Activated T-cell treated with anti-CD3 and anti-CD28 coated beads for 48 hours (primary cell): ENCODE results near the gene EPC1.
"Not testable (repeated sequence)": the region's sequence is repeated elsewhere in the genome, so short reads cannot be mapped to it uniquely, and the experiment has no call there.

ENCODE experiments used
- DNase-seq: peaks from one replicate; pipeline ENCODE4 v3.0.0-alpha.2; 2020; ENCODE audit warnings: low read depth

Gene EPC1

DNA sequence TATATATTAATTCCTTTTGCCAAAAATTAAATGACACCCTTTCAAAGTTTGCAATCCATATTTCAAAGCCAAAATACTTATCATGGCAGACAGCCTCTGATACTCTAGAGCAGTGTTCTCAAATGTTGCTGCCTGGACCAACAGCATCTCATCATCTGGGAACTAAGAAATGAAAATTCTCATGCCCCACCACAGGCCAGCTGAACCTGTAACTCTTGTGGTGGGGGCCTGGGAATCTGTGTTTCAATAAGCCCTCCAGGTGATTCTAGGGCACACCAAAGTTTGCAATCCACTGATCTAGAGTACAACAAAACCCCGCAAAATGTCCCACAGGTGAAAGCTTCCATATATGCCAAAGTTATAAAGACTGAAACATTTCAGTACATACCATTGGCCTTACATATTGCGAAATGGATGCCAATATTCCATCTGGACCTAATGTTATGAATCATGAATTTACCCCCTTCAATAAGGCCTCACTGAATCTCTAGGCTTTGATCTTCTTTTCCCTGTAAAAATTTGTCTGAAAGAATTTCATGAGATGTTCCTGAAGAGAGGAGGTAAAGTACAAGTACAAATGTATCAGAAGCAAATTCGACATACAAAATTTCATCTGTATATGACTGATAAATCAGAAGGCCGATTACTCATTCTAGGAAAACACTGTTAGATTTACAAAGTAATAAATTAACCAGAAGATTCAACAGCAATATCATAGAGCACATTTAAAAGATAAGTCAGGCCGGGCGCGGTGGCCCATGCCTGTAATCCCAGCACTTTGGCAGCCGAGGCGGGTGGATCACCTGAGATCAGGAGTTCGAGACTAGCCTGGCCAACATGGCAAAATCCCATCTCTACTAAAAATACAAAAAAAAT, 25.3 kb upstream of the EPC1 start:
- DNase-seq = no peak

DNA sequence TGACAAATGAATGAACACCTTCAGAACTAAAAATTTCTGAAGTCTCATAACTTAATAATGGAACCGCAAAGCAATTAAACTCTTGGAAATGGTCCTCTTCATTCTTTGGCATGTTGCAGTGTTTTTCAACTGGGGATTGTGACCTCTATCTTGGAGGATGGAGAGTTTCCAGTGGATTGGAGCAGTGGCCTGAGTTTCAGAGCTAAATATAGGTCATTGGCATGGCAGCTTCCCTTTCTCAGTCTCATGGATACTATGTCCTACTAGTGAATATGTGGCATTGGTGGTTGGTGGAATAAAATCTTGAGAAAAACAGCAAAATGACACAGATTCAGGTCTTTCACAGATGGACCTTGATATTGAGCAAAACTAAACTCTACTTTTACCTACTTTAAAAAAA, 24.1 kb upstream of the EPC1 start:
- no peak for DNase-seq

DNA sequence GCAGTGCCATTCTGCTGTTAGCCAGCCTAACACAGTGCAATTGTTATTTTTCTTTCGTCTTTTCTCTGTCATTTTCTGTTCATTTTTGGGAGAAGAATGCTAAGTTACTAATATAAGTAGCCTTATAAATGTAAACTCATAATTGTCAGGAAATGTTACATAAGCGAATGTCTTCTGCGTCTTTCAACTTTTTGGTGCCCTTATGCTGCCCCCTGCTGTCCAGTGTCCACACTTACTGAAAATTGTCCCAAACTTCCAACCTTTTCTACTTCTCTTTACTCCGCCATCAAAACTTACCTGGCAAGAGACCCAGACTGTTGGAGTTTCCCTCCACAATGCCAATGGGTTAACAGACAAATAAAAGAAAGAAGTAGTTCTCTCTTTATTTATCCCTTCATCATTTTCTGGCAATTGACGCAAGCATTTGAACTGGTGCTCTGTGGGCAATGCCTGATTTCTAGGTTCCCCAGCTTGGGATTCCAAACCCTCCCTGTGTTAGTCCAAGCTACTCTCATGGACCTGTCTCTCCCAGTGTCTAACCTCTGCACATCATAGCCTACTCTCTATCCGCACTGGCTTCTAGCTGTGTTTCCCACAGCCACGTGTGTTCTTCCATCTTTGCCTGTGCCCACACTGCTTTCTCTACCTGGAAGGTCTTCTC, 21.0 kb upstream of the EPC1 start:
- DNase-seq = peak; percentile 51

DNA sequence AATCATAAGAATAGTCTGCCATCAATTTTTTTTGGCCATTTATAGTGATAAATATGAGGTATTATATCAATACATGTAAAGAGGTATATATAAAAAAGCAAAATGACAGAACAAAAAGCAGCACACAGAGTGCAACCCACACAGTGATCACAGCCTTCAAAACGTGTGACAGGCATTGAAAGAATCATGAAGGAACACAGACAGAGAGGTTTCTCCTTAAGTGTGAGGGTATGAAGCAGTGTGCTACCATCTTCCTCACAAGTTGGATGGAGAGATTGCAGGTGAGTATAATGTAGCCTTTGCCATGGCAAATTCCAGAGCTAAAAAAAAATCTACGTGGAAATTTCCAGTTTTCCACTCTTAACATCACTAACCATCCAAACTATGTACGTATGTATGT, 19.6 kb upstream of the EPC1 start:
- no peak for DNase-seq

DNA sequence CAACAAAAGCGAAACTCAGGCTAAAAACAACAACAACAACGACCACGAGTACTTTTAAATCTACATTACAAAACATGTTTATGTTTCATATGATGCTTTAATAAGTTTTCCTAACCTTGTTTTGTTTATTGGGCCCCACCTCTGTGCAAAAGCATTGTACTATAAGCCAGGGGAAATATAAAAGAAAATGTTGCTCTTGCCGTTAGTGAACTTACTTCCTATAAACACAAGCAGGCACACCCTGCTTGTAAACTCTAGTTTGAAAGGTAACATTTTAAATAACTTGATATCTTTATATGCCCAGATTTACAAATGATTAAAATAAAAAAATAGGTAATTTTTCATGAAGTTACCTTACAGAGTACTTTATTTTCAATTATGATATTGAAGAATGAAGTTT, 19.2 kb upstream of the EPC1 start:
- DNase-seq = no peak

DNA sequence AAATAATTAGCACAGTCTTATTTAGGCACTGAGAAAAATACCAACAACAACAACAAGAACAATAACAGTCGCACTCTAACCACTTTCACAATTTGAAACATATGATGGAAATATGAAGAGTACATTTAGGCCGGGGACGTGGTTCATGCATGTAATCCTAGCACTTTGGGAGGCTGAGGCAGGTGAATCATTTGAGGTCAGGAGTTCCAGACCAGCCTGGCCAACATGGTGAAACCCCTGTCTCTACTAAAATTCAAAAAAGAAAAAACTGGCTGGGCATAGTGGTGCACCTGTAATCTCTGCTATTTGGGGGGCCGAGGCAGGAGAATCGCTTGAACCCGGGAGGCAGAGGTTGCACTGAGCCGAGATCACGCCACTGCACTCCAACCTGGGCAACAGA, 18.4 kb upstream of the EPC1 start:
- not testable (repeated sequence) for DNase-seq

DNA sequence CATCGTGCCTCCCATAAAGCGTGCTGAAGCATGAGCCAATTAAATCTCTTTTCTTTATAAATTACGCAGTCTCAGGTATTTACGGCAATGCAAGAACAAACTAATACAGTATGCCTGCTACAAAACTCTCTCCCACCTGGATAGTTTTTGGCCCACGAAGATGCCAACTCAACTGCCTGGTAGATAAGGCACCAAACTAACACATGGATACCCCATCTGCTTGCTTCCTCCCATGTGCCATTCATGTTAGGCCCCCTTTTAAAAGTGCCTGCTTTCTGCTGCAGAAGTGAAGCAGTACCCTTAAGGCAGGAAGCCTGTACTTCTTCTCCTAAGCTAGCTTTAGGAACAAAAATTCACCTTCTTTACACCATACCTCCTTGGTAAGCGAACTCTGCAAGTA, 15.6 kb upstream of the EPC1 start:
- DNase-seq = no peak

DNA sequence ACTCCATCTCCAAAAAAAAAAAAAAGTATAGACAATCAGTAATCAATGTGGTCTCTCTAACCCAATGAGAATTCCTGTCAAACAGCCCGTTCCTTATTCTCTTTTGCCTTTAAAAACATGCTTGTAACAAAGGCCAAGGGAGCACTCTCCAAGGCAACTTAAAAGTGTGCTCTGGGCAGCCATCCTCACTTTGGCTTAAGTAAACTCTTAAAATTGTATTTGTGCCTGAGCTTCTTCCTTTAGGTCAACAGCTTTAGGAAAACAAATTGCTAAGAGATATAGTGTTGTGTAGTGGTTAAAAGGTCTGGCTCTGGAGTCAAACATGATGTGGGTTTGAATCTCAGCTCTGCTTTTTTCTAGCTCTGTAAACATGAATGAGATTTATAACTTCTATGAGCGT, 13.9 kb upstream of the EPC1 start:
- DNase-seq = no peak

DNA sequence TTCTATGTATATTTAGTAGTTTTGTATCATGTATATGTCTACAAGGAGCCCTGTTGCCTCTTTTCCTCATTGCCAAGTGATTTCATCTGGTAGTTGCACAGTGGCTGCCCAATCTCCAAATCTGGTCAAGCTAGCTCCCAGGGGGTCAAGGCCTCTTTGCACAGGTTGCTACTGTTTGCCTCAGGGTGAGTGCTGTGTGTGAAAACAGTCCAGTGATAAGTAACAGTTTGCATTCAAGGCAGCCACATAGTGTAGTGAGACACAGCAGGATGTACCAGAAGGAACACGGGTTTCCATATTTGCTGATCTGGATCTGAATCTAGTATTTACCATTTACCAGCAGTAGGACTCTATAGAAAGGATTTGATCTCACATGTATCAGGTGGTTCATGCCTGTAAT, 13.3 kb upstream of the EPC1 start:
- DNase-seq = no peak

DNA sequence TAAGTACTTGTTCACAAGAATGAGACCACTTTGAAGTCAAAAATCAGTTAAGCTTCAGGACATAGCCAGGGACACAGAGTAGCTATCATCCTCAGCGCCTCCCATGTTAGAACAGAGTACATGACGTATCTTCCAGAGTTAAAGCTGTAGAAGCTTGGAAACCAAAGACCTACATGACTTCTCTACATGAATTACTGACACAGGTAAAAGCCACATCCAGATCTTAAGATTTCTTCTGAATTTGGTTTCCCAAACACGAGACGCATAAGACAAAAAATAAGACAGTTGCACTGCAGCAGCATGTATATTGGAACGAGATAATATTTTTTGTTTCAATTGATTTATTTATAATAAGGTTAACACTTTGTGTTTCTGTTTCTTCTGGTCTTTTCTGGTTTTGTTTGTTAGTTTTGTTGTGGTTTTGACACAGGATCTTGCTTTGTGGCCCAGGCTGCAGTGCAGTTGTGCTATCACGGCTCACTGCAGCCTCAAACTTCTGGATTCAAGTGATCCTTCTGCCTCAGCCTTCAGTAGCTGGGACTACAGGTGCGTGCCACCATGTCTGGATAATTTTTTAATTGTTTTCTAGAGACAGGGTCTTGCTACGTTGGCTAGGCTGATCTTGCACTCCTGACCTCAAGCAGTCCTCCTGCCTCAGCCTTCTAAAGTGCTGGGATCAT, 10.2 kb upstream of the EPC1 start:
- no peak for DNase-seq

DNA sequence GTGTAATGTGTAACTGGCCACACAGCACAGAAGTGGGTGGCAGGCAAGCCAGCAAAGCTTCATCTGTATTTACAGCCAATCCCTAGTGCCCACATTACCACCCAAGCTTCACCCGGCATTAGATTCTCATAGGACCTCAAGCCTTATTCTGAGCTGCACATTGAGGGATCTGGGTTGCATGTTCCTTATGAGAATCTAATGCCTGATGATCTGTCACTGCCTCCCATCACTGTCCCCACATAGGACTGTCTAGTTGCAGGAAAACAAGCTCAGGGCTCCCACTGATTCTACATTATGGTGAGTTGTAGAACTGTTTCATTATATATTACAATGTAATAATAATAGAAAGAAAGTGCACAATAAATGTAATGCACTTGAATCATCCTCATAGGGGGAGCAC, 7.7 kb upstream of the EPC1 start:
- not testable (repeated sequence) for DNase-seq

DNA sequence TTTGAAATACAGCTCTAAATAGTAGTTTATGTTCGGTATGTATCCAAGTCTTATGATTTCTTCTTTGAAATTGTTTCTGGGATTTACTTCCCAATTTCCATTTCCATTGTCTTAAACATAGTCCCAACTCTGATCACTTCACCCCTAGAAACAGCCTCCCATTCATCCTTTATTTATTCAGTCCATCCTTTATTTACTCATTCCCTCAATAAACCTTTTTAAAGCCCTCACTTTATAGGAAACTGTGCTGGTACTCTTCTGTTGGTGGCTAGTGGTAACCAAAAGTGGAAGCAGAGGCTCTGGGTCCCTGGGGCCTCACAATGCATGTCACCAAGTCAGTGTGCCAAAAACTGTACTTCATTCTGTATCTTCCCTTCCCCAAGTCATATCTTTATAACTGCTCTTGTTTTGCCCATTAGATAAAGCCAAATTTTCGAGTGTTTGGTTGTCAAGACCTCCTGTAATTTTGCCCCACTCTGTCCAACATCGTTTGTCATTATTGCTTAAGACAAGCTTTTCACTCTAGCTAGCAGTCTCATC, 3.9 kb upstream of the EPC1 start:
- DNase-seq = no peak

DNA sequence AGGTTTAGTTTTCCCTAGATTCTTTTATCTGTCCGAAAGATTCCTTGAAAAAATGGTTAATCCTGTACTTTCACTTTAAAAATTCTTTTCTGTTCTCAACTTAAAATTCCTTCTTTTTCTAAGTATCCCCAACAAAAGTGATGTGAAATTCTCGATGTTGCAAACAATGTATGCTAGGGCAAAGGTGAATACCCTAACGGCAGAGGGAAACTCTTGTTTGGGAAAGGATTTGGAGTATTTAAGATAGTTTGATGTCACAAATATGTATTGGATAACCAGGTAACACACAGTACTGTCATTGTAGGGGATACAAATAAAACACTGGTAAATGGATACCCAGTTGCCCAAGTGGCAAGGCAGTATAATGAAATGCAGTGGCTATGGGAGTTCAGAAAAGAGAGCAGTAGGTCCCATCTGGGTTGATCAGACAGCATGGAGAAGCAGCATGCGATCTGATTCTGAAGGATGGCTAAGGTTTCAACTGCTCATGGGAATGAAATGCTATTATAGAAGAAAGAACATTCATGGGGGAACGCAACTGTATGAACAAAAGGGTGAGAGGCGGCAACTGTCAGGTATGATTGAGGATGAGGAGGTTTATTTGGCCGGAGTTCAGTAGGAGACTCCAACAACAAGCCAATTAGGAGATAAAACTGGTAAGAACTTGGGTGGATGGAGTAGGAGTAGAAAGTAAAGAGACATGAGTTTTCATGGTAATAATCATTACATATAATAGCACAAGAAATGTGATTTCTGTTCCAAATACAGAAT, 3.2 kb upstream of the EPC1 start:
- DNase-seq = no peak

DNA sequence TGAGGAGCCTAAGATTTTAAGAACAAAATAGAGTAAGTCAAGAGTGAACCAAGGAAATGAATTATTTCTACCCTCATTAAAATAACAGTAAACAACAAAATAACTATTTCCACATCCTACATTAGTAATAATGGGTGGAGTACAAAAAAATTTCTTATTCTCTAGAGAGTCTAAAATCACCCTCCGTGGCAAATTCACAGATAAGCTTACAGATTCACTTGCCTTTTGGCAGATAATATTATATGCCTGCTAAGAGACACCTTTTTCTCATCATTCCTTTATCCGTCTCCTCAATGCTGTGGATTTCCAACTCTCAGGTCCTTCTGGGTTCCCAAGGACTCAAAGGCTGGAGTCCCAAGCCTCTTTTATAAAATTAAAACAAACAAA, 2.2 kb upstream of the EPC1 start:
- no peak for DNase-seq

DNA sequence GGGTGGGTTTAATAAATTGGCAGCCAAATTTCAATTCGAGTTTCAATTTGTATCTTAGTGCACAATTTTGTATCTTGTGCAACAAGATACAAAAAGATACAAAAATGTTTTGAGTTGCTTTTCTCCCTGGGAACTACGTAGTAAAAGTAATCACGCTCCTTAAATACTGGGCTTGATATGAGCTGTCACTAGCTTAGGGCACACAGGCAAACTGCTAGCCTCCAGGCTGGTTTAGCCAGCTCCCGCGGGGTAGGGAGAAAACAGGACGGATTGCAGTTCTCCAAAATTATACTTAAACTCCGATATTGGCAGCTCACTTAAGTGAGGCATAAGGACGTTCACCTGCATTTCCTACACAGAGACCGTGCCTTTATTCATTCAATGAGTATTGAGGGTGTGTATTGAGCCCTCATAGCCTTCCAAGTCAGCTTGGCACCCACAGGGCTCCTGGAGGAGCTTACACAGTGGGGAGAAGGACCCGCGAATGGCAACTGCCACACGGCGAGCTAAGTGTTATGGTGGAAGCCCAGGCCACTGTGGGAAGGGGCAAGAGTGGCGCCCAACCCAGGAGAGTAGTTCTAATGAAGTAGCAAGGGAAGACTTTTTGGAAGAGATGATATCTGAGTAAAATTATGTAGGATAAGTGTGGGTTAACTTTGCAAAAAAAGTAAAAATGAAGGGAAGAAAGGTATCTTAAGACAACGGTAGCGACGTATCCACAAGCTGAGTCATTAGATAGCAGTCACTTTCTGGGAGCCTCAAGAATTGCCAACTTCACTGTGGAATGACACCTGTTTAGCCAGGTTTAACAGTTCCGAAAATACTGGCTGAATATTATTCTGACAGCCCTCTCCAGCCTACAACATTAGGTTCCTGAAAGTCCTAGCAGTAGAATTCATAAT, 1.6 kb upstream of the EPC1 start:
- DNase-seq = no peak

DNA sequence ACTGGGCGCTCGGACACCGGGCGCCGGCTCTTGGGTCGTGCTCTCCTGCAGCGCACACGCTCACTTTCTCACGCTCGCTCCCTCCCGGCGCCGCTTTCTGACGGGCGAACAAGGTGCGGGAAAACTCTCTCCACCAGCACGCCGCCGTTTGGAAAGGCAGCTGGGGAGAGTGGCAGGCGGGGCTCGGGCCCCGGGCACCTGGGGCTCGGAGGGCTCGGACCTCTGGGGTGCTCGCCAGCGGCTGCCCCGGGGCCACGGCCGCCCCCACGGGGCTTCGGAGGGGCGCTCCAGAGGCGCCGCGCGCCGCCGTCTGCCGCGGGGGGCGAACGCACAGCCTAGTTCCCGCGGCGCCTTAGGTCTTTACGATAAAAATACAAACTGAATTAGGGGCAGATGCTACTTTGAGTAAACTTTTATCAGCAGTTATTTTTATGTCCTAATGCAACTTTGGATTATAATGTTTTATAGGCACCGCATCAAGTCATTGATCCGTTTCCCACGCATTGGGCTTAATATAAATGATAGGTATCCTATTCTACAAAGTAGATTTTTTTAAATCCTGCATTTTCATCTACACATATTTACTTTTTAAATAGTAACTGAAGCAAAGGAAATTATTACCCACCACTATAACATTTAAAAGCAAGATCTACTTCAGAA, 535 bp upstream of the EPC1 start:
- DNase-seq = no peak

DNA sequence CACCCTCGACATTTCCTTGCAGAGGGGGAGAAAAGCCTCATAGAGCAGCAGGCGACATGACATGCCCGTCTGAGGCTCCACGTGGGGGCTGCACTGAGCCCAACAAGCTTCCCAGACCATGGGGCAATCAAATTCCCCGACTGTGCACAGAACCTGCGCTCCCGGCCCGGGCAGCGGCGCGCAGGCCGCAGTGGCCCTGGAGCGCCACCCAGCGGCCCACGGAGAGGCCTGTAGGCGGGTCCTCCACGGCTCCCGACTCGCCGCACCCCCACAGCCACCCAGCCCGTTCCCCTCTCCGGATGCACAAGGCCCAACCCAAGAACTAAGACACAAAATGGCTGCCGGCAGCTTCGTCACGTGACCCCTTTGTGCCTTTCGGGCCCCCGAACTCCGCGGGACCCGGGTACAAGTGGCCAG, 816 bp downstream of the EPC1 start:
- peak; percentile 93 for DNase-seq

DNA sequence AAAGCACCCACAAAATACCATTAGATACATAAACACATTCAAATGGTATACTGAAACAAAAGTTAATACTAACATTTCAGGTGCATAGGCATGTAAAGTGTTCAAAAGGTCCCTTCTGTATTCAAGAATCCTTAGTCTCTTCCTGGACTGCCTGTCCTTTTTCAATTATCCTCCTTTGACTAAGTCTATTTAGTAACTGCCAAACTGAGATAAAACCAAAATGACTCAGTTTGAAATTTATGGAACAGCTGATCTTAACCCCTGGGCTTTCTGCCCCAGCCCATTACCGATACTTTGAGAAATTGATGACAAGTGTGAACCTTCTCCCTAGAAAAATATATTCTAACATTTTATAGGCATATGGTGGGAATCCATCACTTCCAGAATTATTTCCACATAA, 5.4 kb downstream of the EPC1 start:
- DNase-seq = no peak

DNA sequence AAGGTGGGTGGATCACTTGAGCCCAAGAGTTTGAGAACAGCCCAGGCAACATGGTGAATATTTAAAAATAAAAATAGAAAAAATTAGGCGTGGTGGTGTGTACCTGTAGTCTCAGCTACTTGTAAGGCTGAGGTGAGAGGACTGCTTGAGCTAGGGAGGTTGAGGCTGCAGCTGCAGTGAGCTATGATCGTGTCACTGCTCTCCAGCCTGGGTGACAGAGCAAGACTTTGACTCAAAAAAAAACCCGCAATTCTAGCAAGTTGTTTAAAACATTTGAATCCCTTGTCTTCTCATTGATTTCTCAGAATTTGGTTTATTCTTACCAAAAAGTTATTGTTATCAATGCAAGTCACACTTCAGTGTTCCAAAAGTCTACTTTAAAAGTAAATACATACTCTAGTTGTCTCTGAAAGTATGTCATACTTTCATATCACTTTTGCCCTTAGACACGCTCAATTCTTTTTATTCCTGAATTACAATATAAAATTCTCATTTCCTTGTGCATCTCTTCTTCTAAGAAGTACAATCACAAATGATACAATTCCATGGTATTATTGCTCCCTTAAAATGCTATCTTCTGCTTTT, 6.3 kb downstream of the EPC1 start:
- DNase-seq = no peak

DNA sequence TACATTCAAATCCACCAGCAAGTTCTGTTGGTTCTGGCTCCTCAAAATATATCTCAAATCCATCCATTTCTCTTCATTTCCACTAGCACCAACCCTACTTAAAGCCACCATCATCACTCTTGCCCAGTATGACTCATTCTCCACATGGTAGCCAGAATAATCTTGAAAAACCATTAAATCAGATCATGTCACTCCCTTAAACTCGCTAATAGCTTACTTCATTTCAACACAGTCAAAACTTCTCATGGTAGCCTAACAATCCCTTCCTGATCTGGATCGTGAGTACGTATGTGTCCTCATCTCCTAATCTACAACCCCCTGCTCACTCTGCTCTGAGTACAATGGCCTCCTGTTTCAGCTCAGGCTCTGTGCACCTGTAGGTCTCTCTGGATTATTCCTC, 8.7 kb downstream of the EPC1 start:
- no peak for DNase-seq
